ENCODE data around the gene MUTYH.

The MUTYH gene

DNA sequence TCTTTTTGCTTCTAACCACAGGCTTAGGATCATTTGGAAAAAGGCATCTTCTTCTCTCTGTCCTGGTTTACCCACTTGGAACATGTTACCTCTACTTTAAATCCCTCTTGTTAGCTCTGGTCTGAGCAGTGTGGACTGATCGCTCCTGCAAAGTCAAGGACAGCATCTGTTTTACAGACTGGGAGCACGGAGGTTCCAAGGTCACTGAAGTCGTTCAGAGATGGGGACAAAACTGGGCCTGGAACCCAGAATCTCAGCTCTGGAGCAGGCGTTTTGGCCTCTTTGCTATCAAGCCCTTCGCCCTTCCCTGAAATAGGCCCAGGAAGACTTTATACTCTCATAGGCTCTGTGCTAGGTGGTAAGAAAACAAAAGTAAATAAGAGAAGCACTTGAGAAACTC, 11.3 kb upstream of the MUTYH start:
- H3K4me3 ChIP-seq (ENCODE audit: low read depth, low read length) = no peak overlapping the region
- DNase-seq (ENCODE audit: low read depth) = no peak
- TF ChIP-seq, protein P1, sequence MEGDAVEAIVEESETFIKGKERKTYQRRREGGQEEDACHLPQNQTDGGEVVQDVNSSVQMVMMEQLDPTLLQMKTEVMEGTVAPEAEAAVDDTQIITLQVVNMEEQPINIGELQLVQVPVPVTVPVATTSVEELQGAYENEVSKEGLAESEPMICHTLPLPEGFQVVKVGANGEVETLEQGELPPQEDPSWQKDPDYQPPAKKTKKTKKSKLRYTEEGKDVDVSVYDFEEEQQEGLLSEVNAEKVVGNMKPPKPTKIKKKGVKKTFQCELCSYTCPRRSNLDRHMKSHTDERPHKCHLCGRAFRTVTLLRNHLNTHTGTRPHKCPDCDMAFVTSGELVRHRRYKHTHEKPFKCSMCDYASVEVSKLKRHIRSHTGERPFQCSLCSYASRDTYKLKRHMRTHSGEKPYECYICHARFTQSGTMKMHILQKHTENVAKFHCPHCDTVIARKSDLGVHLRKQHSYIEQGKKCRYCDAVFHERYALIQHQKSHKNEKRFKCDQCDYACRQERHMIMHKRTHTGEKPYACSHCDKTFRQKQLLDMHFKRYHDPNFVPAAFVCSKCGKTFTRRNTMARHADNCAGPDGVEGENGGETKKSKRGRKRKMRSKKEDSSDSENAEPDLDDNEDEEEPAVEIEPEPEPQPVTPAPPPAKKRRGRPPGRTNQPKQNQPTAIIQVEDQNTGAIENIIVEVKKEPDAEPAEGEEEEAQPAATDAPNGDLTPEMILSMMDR (conservative IDR thresholded peaks at IDR 0.05; ENCODE audit: low read depth, low read length) = no peak

DNA sequence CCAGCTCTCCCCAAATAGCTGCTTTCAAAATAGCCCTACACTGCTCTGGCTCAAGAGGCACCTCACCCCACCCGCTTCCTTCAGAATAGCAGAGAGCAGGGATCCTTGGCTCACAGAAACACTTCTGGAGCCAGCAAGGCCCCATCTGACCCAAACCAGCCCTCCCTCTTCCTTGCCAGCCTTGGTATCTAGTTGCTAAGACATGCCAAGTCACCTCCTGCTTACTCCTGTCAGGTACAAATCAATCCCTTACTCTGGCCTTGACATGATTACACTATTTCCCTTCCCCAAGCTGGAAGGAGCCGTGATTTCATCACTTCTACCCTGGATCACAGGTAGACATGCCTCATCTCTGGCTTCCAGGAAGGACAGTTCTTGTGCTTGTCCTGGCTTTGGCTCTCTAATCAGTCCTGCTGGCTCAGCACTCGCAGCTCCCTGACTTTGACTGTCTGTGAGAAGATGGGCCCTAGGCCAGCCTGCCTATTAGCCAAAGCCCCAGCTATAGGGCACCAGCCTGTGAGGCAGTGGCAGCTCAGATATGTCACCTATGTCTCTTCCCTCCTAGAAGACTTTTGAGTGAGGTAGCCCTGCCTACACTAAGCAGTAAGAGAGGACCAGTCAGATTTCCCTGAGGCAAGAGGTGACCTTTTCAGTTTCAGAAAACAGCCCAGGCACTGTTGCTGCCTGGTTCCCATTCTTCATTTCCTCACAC, 8.9 kb upstream of the MUTYH start:
- no peak for DNase-seq (ENCODE audit: low read depth)

DNA sequence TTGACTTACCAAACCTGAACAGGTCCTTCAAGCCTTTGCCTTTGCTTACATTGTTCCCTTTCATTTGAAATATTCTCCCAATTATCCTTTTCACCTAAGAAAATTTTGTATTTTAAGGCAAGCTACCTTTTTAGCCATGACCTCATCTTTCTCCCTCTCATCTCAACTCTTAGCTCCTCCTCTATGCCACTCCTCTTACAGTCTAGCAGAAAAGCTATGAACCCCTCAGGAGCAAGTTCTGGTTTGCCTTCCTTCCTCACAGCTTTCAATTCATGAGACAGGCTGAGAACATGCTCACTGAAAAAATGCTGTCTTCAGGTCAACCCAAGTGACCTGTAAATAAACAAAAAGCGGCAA, 8.3 kb upstream of the MUTYH start:
- peak; percentile 41 for DNase-seq (ENCODE audit: low read depth)
- H3K4me3 ChIP-seq (ENCODE audit: low read depth, low read length) = no peak overlapping the region
- TF ChIP-seq, protein P1 (conservative IDR thresholded peaks at IDR 0.05; ENCODE audit: low read depth, low read length) = no peak

More for the DNA sequence above, 8.9 kb upstream of the MUTYH start:
- TF ChIP-seq, protein P1 (conservative IDR thresholded peaks at IDR 0.05; ENCODE audit: low read depth, low read length) = no peak
- H3K4me3 ChIP-seq (ENCODE audit: low read depth, low read length) = no peak overlapping the region

DNA sequence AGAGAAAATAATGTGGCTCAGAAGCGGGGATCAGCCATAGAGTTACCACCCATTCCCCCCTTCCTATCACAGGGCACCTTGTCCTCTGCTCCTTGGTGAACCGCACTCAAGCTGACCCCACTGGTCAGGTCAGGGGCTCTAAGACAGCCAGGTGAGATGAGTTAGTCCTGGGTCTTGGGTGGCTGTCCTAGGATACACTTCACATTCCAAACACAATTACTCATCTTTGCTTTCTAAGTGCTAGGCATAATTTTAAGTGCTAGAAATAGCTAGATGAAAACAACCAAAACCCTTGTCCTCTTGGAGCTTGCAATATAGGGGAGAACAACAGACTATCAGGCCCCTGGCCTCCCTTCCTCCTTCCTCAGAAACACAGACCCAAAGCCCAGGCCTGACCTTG, 7.8 kb upstream of the MUTYH start:
- H3K4me3 ChIP-seq (ENCODE audit: low read depth, low read length) = no peak overlapping the region
- TF ChIP-seq, protein P1 (conservative IDR thresholded peaks at IDR 0.05; ENCODE audit: low read depth, low read length) = no peak
- DNase-seq (ENCODE audit: low read depth) = peak; percentile 70

DNA sequence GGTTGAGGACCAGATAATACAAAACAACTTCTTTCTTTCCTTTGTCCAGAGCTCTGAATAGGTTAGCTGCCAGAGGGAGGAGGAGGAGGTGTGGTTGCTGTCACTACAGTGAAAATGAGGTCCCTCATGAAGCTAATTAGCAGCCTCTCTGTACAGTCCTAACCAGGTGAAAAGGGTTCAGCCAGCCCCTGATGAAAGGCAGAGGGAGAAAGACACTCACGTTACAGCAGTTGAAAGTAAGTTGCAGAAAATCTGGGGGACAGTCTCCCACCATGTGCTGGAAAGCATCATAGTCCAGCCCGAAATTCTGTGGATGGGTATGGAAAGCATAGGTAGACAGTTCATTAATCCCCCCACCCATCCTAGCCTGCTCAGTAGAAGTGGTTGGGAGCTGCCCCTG, 6.2 kb upstream of the MUTYH start:
- TF ChIP-seq, protein P1 (conservative IDR thresholded peaks at IDR 0.05; ENCODE audit: low read depth, low read length) = no peak
- H3K4me3 ChIP-seq (ENCODE audit: low read depth, low read length) = no peak overlapping the region
- DNase-seq (ENCODE audit: low read depth) = no peak

DNA sequence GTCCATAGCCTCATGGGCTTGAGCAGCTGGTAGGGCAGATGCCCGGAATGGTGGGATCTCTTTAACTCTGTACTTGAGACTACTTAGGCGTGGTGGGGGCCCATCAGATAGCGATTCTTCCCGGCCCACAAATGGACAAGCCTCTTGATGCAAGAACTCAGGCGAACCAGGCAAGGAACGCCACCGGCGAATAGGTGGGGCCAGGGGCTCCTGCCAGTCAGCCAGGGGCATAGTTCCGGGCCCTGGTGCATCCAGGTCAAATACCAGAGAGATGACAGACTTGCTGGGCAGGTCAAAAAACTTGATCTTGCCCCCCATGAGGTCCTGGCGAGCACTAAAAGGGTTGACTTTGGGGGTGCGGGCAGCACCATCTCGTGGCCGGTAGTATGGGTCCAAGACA, 4.8 kb upstream of the MUTYH start:
- DNase-seq (ENCODE audit: low read depth) = no peak
- no peak overlapping the region for H3K4me3 ChIP-seq (ENCODE audit: low read depth, low read length)
- TF ChIP-seq, protein P1 (conservative IDR thresholded peaks at IDR 0.05; ENCODE audit: low read depth, low read length) = no peak

DNA sequence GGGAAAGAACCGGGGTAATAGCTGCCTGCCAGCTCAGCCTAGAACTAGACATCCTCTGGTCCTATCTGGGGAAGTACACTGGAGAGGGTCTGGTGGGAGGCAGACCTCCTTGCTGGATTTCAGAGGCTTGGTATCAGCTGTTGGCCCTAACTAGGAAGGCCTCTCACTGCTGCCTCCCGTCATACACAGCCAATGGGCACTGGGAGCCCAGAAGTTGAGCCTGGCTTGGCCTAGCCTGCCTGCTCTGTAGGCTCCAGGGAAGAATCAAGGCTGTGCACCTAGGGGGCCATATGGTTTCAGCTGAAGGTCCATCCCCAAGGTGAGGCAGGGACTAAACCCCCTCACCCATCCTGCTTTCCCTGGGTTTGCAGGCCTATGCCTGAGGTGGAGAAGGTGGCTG, 4.3 kb upstream of the MUTYH start:
- H3K4me3 ChIP-seq (ENCODE audit: low read depth, low read length) = no peak overlapping the region
- DNase-seq (ENCODE audit: low read depth) = no peak
- TF ChIP-seq, protein P1 (conservative IDR thresholded peaks at IDR 0.05; ENCODE audit: low read depth, low read length) = no peak

Data from choroid plexus epithelial cell (primary cell).